Measurements from ENCODE around the gene HCK.

DNA sequence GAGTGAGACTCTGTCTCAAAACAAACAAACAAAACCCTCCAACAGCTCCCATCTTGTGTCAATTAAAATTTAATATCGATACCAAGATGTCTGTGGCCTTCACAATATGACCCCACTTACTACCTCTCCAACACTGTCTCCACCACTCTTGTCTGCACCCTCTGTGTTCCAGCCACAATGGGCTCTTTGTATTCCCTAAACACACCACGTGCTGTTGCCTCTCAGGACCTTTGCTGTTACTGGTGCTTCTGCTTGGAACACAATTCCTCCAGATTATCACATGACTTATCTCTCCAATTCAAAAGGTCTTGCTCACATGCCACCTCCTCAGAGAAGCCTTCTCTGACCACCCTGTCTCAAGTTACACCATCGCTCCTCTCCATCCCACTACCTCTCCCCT is 6.0 kb upstream of the HCK start:
- TF ChIP-seq CEBPB (IDR thresholded peaks at IDR 0.05) (no peak), RAD21 (conservative IDR thresholded peaks at IDR 0.05 in 1 of 2, IDR thresholded peaks at IDR 0.05 in 1 of 2) (no peak), EHMT2 (IDR thresholded peaks at IDR 0.05; ENCODE audit: low read depth) (no peak), JUNB (IDR thresholded peaks at IDR 0.05) (no peak), HDAC2 (IDR thresholded peaks at IDR 0.05) (no peak)
- TF ChIP-seq, protein P1, sequence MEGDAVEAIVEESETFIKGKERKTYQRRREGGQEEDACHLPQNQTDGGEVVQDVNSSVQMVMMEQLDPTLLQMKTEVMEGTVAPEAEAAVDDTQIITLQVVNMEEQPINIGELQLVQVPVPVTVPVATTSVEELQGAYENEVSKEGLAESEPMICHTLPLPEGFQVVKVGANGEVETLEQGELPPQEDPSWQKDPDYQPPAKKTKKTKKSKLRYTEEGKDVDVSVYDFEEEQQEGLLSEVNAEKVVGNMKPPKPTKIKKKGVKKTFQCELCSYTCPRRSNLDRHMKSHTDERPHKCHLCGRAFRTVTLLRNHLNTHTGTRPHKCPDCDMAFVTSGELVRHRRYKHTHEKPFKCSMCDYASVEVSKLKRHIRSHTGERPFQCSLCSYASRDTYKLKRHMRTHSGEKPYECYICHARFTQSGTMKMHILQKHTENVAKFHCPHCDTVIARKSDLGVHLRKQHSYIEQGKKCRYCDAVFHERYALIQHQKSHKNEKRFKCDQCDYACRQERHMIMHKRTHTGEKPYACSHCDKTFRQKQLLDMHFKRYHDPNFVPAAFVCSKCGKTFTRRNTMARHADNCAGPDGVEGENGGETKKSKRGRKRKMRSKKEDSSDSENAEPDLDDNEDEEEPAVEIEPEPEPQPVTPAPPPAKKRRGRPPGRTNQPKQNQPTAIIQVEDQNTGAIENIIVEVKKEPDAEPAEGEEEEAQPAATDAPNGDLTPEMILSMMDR (IDR thresholded peaks at IDR 0.05): no peak
